SK-MEL-5 (cell line): ENCODE measurements around the gene DIAPH2. TPM values are rescaled to one million over a fixed set of nuclear protein-coding genes. Genes with fewer than 3 reads are reported as not detected.

ENCODE experiments used
- DNase-seq: peaks from one replicate; pipeline ENCODE4 v3.0.0-alpha.2; 2016; ENCODE audit warnings: low read depth, low spot score
- in situ Hi-C: cut with HindIII; loops from 2 replicates; pipeline ENCODE4 v1.10.0; 2016; ENCODE audit warnings: low sequenced_read_pairs, high pct_unique_total_duplicates, low pct_unique_long_range_greater_than_20kb
- total RNA-seq: library from RNA; depleted of rRNA; stranded (reverse); fragments of >200 nt; shearing (Covaris generic); gene quantifications from 2 replicates; pipeline ENCODE4 v1.2.3, GENCODE V29; 2014

The DIAPH2 gene
- total RNA-seq, 1 experiment from 2014 or later, result 21.8 TPM

DNA sequence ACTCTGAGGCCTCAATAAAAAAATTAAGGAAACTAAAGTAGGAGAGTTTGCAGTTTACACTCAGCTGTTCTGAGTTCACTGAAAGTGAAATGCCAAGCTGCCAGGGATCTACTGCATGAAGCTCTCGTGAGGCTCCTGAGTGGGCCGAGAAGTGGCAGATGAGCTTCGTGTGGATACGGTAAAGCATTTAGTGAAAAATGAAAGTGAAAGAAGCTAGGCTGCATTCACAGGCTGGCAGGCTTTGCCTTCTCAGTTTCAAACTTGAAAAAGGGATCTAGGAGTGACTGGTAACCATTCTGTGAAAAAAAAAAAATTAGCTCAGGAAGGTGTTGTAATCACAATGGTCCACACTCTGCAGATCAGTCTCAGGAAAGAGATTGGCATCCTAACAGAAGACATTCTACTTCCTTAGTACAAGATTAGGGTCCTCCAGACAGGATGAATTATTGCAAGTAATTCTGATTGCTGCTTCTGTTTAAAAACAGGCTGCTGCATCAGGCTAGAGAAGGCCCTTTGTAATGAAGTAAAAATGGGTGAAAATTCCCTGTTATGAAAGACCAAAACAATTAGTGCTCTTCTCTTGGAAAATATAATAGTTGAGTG is 879.0 kb downstream of the DIAPH2 start:
- peak; percentile 47 for DNase-seq
- in situ Hi-C loops, result no loop called here

DNA sequence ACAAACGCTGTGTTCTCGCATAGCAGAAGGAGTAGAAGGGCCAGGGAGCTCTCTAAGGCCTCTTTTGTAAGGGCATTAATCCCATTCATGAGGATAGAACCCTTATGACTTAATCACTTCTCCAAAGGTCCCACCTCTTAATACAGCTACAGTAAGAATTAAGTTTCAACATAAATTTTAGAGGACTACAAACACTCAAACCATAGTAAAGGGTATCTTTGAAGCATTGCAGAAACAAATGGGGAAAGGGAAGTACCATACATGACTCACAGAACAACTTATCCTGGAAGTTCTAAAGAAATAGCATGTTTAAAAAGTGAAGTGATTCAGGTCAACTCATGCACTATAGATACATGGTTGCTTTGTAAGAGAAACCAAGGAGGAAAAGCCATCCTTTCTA is 879.9 kb downstream of the DIAPH2 start:
- in situ Hi-C loops, result no loop called here
- DNase-seq, result peak; percentile 16

DNA sequence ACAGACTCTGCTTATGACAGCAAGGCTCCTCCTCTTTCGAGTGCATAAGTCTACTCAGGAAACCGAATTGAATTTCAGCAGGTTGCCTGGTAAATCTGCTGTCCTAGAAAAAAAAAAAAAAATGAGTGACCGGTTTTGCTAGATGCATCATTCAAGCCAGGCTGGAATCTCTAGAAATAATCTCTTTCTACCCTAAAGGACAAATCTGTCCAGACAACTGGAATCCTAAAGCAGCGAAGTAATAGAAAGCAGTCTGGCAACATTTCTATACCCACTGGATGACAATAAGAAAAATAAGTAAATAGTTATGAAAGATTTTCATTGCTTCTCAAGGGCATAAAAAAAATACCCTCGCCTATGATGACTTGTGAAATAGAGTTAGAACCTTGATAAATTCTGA is 902.5 kb downstream of the DIAPH2 start:
- DNase-seq, result no peak
- in situ Hi-C loops, result no loop called here

DNA sequence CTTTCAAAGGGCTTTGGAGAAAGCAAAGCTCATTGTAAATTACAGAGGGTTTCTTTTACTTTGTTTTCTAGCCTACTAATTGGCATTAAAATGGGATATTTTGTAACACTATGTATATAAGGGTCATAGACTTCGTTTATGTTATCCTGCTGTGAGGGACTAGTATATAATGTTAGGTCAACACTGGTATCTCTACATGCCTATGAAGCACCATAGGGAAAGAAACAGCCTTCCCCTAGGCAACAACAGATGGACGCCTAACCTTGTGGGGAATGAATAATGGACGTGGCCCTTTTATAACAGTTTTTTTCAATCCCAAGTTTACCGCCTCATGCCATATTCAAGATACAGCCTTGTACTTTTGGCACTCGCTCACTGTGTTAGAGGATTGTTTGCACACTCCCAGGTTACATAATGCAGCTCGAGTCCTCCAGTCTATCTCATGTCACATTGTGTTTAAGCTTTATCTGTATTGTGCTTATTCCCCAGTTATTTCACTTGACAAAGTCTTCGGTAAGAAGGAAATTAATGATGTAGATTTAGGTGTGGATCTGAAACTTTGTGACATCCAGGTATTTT is 910.1 kb downstream of the DIAPH2 start:
- in situ Hi-C loops, result no loop called here
- no peak for DNase-seq

DNA sequence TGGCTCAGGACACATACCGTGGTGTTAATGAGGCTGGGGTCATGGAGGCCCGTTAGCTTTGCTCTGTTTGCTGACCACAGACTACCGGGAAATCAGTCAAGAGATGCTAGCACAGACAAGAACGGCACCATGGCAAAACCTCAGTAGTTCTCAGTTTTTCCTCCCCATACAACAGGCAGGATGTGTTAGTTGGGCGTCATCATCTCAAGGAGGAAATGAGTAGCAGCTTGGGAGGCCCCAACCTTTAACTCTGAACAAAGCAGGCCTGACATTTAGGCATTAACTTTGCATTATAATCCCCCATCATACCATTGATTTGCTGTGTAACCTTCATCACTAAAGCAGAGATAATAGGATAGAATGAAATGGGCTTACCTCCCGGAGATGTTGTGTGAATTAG is 913.3 kb downstream of the DIAPH2 start:
- in situ Hi-C loops, result no loop called here
- no peak for DNase-seq

DNA sequence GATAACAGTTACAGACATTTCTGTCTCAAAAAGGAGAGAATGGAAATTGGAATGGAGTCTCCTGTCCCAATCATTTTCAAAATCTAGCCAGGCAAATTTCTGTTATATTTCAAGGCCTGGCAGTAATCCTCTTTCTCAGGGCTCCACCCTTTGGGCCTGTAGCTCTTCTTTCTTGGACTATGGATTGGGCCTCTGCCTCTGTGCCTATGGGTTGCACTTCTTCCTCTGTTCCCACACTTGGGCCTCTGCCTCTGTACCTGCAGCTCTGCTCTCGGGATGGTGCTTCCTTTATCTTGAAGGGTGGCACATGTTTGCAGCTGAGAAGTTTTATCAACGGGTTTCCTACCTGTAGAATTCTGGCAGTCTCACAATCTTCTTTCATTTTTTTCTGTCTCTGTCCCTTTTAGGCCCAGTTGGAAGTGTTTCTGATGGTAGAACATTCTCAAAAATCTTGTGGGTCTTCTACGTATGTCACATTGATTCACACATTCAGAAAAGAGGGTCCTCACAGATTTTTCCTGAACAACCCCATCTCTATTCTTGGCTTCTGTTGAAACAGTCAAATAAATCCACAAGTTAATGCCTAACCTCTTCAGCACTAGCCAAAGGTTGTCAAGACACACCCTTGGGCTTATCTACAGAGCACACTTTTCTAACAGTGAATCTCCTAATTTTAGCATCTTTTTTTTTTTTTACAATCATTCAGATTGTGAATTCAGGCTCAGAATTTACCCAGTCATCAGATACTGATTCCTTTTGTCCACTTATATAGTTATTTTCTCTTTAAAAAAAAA is 918.0 kb downstream of the DIAPH2 start:
- DNase-seq, result no peak
- in situ Hi-C loops, result no loop called here

DNA sequence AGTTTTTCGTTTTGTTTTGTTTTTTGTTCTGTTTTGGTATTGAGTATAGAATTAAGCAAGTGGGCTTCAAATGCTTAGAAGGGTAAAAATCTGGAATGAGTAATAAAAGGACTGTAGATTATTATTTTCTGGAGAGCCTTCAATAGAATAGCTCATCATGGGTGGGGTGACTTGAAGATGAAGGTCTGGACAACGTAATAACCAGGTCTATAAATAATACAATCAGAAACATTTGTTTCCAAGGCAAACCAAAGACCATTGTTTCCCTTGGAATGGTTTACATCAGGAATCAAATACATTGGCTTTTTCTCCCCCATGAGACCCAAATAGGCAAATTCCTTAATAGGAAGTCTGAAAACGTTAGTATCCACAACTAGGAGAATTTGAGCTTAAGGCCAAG is 920.6 kb downstream of the DIAPH2 start:
- in situ Hi-C loops, result no loop called here
- no peak for DNase-seq

DNA sequence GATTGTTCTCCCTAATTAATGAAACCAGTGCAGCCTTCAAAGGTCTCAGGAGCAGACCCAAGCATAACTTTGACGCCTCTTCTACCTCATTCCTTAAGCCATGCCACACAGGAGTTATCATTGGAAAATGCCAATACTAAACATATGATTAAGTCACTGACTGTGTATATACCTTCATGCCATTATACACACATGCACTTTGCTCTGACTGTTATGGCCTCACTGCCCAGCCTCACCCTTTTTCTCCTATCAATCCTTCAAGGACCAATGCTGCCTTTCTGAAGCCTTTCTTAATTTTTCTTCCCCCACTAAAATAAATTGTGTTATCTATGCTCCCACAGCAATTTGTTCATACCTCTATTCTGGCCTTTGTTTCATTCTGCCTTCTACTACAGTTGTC is 924.7 kb downstream of the DIAPH2 start:
- no peak for DNase-seq
- in situ Hi-C loops, result no loop called here

DNA sequence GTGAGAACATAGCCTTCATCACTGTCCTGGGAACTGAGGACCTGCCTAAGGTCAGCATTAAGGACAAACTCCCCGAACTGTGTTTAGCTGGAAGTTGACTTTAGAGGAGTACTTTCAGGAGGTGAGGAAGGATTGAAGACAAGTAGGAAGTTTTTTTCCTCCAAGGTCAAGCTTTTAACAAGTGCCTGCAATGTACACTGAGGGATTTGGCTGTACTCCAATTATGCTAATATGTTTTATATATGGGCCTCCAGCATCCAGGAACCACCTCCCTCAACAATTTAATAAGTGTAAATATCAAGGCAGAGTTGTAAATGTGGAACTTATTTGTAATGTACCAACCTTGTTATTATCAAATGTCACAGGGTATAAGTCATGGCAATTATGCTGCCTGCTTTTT is 925.3 kb downstream of the DIAPH2 start:
- in situ Hi-C loops, result no loop called here
- DNase-seq, result no peak

DNA sequence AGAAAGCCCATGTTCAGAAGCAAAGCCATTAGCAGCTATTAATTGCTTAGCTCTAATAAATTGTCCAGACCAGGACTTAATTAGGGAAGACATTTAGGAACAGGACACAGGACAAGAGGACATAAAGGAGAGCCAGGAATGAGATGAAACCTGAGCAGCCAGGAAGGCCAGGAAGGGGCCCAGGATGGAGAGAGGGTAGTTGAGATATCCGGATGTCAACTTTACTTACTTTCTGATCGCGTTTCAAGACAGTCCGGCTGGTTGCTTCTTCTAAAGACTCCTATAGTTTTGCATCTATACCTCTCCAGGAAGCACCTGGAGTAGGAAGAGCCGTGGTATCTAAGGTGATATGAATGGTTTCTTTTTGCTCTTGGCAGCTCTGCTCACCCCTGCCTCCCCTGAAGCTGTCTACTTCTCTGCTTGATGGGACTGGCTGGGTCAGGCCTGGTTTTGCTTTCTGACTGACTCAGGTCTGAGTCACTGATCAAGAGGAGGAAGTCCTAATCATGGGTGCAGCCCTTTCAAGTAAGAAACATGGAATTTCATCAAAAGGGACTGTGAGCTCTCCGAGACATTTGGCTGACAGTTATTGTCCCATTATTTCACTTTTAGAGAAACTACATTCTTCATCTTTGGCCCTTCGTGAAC is 932.4 kb downstream of the DIAPH2 start:
- in situ Hi-C loops, result no loop called here
- no peak for DNase-seq

DNA sequence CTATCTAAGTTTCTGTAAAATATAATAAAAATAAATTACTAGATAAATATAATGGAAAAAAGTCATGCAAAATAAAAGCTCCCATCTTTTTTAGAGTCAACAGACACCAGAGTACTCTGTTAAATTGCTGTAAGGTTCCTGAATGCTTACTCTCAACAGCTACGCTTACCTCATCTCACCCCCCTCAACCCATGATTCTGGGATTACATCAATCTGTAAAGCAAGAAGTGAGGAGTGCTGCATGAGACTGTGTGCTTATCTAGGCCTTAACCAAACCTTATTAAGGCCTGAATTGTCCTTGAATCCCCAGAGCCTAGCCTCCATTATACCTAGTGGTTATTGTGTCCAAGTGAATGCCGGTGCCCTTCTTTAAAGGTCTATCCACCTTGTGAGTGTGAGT is 934.9 kb downstream of the DIAPH2 start:
- no peak for DNase-seq
- in situ Hi-C loops, result no loop called here

DNA sequence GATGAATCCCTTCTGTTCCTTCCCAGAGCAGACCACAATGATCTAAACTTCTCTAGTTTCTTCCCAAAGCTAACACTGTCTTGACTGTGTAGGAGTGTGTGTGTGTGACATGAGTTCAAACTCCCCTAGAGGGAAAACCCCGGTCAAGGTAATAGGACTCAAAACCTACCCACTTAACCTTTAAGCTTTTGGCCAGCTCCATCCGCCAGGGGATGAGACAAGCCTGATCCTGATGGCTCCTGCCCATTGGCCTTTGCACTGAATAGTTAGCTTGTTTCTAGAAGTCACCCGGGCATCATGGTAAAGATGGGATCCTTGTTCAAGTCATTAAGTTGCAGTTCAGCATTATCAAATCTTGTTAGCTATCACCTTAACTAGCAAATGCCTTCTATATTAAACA is 937.5 kb downstream of the DIAPH2 start:
- in situ Hi-C loops, result no loop called here
- DNase-seq, result no peak

DNA sequence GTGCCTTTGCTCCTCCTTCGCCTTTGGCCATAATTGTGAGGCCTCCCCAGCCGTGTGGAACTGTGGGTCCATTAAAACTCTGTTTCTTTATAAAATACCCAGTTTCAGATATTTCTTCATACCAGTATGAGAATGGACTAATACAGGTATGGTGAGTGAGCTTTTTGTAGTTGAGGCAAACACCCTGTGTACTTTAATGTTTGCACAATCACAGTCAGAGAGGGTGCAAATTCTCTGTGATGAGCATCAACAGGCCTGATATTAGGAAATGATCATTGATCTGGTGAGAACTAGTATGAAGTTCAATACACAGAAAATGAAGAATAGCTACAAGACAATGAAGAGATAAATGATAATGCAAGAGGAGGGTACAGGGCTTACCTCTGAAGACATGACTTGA is 943.7 kb downstream of the DIAPH2 start:
- DNase-seq, result no peak

DNA sequence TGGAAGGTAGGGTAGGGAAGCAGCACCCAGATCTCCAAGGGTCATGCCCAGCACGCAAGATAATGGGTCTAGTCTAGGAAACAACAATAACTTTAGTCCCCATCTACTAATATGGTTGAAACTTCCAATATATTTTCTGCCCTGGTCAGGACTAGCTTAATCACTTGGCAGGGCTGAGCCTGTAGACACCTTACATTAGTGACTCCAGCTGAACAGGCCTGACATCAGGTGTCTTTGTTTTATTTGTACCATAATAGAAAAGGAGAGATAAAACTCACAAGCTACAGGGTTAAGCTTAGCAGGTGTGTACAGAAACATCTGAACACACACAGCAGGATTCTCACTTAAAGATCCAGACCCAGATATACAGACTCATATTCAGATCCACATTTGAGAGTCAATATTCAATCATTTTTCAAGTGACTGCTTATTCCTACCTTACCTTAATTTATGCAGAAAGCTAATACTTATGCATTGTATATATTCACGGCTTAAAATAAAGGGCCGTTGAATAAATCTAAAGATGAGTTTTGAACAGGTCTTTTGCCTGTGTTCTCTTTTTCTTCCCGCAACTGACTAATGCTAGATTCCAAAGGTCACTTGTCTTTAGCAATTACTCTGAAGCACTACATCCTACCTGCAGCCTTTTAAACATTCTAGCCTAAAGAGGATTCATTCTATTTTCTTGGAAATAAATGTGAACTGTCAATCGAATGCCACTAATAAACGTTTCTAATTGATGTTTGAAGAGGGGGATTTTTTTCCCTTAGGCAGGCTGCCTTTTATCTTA is 944.4 kb downstream of the DIAPH2 start:
- in situ Hi-C loops, result no loop called here
- DNase-seq, result no peak

More for the DNA sequence above, 943.7 kb downstream of the DIAPH2 start:
- in situ Hi-C loops, result no loop called here

DNA sequence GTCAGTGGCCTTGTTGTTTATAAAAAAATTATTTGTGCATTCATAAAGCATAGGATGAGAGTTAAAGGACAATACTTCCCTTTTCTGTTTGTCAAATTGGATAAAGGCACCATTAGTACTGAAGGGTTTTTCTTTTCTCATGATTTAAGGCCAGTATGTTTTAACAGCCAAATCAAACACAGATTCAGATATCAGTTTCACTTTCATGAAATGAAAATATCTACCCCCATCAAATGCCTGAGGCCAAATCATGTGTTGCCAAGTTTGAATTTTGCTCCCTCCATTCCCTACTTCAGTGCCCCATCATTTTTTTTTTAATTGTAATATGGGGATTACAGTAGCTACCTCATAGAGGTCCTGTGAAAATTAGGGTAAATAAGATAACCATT is 944.9 kb downstream of the DIAPH2 start:
- peak; percentile 15 for DNase-seq
- in situ Hi-C loops, result no loop called here

DNA sequence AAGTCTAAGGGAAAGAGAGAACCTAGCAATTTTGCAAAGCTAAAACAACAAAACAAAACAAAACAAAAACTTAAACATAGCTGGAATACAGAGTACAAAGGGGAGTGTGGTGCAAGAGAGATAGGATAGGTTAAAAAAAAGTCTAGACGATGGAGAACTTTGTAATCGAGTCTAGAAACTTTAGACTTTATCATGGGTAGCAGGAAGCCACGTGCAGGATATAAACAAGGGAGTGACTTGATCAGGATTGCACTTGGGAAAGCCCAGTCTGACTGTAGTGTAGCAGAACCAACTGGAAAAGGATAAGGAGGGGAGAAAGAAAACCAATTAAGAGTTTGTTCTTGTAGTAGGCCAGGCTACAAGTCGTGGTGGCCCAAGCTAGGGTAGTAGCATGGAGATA is 949.2 kb downstream of the DIAPH2 start:
- in situ Hi-C loops, result no loop called here
- no peak for DNase-seq

DNA sequence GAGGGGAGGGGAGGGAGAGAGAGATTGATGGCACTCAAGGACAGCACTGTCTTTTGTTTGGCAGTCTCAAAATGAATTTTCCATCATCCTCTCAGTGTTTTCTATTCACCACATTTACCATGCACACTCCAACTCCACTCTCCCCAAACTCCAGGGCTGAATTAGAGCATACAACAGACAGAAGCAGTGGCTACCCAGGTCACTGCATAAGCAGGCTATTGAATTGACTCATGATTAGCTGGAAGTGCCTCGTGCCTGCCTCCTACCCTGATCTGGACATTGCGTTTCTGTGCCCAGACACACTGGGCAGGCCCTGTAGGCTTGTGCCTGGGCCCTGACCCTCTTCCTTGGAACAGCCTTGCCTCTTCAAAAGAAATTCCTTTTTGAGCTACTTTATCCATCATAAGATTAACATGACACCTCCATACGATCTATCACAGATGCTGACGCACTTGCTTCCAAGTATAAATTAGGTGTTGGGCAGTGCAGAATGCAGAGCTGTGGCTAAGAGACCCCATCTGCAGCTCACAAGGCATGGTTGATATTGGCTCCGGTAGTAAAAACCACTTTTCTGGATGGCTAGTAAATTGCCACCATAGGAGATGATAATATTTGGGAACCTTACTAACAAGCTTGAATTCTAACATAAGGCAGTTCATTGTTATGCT is 952.0 kb downstream of the DIAPH2 start:
- in situ Hi-C loops, result no loop called here
- no peak for DNase-seq
